Left lung (tissue), 10 donors: ENCODE results near the gene F13A1. TPM values are rescaled to one million over a fixed set of nuclear protein-coding genes. Genes with fewer than 3 reads are reported as not detected.

Experiments
- ATAC-seq: fragments of 200-7000 bp; cut with Tn5 transposase; one replicate; pipeline ENCODE4 v1.9.1; 2020; ENCODE audit warnings: moderate library complexity
- DNase-seq, 4 donors: peaks; one replicate each; pipeline ENCODE4 v3.0.0-alpha.2; 2013 to 2020
- H3K27ac ChIP-seq, 2 donors: fragments of 200-600 bp; sonication (generic) in 1 of 2; one replicate each; pipeline versions ENCODE4 v1.5.0 to v1.8.0; 2020 to 2021
- H3K27me3 ChIP-seq, 2 donors: fragments of 200-600 bp; sonication (generic) in 1 of 2; one replicate each; pipeline versions ENCODE4 v1.5.0 to v1.8.0; 2020 to 2021
- H3K36me3 ChIP-seq, 2 donors: fragments of 200-600 bp; sonication (generic) in 1 of 2; one replicate each; pipeline versions ENCODE4 v1.5.0 to v1.8.0; 2020 to 2021
- H3K4me1 ChIP-seq, 2 donors: fragments of 200-600 bp; one replicate each; pipeline ENCODE4 v1.8.0; 2021
- H3K4me3 ChIP-seq, 2 donors: fragments of 200-600 bp; sonication (generic) in 1 of 2; one replicate each; pipeline versions ENCODE4 v1.5.0 to v1.8.0; 2020 to 2021; ENCODE audit warnings: mild to moderate bottlenecking in 1 of 2
- H3K9me3 ChIP-seq, 2 donors: fragments of 200-600 bp; sonication (generic) in 1 of 2; one replicate each; pipeline versions ENCODE4 v1.5.0 to v1.8.0; 2020 to 2021
- intact Hi-C, 2 donors: fragments of 100-400 bp; cut with DNase I; formaldehyde crosslinking; loops; one replicate each; pipeline versions ENCODE4 v1.11.2 to v1.14.2; 2022
- polyA plus RNA-seq, 6 donors: library from polyadenylated mRNA; unstranded; fragments of 120-200 nt; gene quantifications; one replicate each; pipeline ENCODE4 v1.2.1, GENCODE V29; 2013; ENCODE audit not compliant: insufficient read length in 6 of 6
- total RNA-seq, 2 donors: library from RNA; stranded (reverse); fragmentation: NEBNext Ultra II Directional; extraction: Animal tissue kit (Norgen Biotek cat#: 25700); gene quantifications; one replicate each; pipeline ENCODE4 v1.2.1, GENCODE V29; 2021
- TF ChIP-seq, protein P1 (sequence below), 2 donors: fragments of 200-600 bp; sonication (generic) in 1 of 2; IDR thresholded peaks; one replicate each; pipeline versions ENCODE4 v1.5.0 to v1.8.0; 2021; ENCODE audit warnings: antibody characterized with exemption in 2 of 2
- donor health status: DM: no; HTN: yes; CAD: no.
- donor health status: DM: no; HTN: no; CAD: no.

F13A1 gene
- total and polyA plus RNA-seq, 8 donors, result 32.7 to 153 (median 50.7) TPM

DNA sequence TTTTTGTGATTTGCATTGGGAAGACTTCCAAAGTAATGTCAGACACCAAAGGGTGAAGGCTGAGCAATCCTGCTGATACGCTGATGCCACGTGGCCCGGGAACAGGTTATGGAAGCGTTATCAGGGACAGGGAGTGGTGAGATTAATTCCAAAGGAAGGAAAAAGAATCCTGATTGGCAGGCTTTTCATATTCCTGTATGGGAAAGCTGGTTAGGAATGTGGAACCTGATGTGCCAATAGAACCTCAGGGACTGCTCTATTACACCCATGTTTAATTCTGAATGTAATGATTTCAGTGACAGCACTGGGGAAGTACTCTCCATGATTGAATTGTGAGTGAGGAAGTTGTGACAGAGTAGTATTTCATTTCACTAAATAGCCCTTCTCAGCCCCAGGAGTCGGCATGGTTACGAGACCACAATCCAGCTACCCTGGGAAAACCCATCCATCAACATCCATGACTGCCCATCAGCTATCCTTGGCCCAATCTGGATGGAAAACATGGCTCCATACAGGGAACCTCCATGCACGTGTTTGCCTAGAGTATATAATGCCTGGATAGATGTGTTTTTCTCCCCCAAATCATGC is 49.4 kb downstream of the F13A1 start:
- TF ChIP-seq, protein P1, sequence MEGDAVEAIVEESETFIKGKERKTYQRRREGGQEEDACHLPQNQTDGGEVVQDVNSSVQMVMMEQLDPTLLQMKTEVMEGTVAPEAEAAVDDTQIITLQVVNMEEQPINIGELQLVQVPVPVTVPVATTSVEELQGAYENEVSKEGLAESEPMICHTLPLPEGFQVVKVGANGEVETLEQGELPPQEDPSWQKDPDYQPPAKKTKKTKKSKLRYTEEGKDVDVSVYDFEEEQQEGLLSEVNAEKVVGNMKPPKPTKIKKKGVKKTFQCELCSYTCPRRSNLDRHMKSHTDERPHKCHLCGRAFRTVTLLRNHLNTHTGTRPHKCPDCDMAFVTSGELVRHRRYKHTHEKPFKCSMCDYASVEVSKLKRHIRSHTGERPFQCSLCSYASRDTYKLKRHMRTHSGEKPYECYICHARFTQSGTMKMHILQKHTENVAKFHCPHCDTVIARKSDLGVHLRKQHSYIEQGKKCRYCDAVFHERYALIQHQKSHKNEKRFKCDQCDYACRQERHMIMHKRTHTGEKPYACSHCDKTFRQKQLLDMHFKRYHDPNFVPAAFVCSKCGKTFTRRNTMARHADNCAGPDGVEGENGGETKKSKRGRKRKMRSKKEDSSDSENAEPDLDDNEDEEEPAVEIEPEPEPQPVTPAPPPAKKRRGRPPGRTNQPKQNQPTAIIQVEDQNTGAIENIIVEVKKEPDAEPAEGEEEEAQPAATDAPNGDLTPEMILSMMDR (IDR thresholded peaks at IDR 0.05), result no peak
- ATAC-seq (no peak), DNase-seq (no peak)
- intact Hi-C loops, result no loop called here
- H3K4me1 ChIP-seq, result no peaks in the 10 kb centered on the region
- no peak overlapping the region for H3K27ac ChIP-seq
- H3K9me3 ChIP-seq, result no peaks in the 10 kb centered on the region
- H3K36me3 ChIP-seq, result no peaks in the 10 kb centered on the region
- no peak overlapping the region for H3K4me3 ChIP-seq
- H3K27me3 ChIP-seq, result peaks cover 0 to 4% of the 10 kb centered on the region in 2 donors

DNA sequence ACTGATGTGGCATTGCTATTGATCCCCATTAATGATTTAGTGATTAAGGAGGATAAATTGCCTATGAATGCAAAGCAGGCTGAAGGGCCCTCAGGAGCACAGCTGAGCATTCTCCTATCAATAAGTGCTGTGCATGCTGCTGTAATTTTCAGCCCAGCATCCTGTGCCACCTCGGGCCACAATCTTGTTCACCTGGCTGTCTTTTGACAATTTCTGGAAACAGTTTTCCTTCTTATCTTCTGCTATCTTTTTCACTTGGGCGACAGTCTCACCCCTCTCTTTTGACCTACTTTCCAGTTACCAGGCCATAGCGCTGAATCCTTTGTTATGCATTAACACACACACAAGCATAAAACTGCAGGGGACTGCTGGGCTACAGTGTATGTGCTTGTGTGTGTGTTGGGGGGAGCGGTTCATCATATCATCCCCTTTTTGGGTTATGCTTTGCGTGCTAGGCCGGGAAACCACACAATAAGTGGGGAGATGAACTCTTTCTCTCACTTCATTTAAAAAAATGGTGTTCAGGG is 60.2 kb downstream of the F13A1 start:
- no peaks in the 10 kb centered on the region for H3K36me3 ChIP-seq
- intact Hi-C loops, result no loop called here
- no peaks in the 10 kb centered on the region for H3K9me3 ChIP-seq
- H3K4me3 ChIP-seq, result no peak overlapping the region
- ATAC-seq (no peak), DNase-seq (no peak)
- no peaks in the 10 kb centered on the region for H3K27me3 ChIP-seq
- H3K4me1 ChIP-seq, result no peaks in the 10 kb centered on the region
- no peak overlapping the region for H3K27ac ChIP-seq
- TF ChIP-seq, protein P1 (IDR thresholded peaks at IDR 0.05), result no peak

DNA sequence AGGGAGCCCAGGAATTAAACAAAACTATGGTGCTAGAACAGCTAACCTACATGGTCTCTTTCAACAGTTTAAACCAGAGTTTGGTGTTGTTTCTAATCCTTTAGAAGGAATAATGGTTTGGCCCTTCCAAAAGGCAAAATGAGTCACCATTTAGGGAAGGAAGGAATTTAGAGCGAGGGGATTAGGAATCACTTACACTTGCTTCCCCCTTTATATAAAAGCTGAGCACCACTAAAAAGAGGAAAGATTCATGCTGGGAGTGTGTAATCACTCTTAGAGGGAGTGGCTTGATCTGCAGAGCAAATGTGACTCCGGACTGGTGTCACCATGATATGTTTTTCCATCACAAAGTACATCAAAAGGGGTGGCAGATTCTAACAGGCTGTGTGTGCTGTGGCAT is 63.6 kb downstream of the F13A1 start:
- DNase-seq, result no peak
- no peak for ATAC-seq
- no peak overlapping the region for H3K4me3 ChIP-seq
- H3K27ac ChIP-seq, result no peak overlapping the region
- intact Hi-C loops, result no loop called here
- no peaks in the 10 kb centered on the region for H3K27me3 ChIP-seq
- H3K9me3 ChIP-seq, result no peaks in the 10 kb centered on the region
- H3K36me3 ChIP-seq, result no peaks in the 10 kb centered on the region
- H3K4me1 ChIP-seq, result no peaks in the 10 kb centered on the region
- TF ChIP-seq, protein P1 (IDR thresholded peaks at IDR 0.05), result no peak

DNA sequence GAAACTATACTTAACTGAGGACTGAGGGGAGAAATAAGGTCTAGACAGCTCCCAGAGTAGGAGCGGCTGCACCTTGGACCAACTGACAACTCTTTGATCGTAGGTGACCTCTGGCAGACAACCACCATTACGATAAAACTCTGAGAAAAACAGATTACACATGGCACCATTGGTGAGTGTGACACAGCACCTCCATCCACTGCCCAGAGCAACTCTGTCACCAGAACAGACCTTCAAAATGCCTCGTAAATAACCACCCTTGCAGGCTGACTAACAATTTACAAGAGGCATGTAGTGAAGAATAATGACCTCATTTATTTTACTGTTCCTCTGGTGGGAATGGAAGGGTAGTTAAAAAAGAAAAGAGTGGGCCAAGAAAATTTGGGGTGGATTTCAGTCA is 64.2 kb downstream of the F13A1 start:
- no peaks in the 10 kb centered on the region for H3K36me3 ChIP-seq
- TF ChIP-seq, protein P1 (IDR thresholded peaks at IDR 0.05), result no peak
- no peak overlapping the region for H3K4me3 ChIP-seq
- no peaks in the 10 kb centered on the region for H3K4me1 ChIP-seq
- ATAC-seq, result no peak
- intact Hi-C loops, result no loop called here
- no peaks in the 10 kb centered on the region for H3K9me3 ChIP-seq
- no peak for DNase-seq
- no peaks in the 10 kb centered on the region for H3K27me3 ChIP-seq
- no peak overlapping the region for H3K27ac ChIP-seq

DNA sequence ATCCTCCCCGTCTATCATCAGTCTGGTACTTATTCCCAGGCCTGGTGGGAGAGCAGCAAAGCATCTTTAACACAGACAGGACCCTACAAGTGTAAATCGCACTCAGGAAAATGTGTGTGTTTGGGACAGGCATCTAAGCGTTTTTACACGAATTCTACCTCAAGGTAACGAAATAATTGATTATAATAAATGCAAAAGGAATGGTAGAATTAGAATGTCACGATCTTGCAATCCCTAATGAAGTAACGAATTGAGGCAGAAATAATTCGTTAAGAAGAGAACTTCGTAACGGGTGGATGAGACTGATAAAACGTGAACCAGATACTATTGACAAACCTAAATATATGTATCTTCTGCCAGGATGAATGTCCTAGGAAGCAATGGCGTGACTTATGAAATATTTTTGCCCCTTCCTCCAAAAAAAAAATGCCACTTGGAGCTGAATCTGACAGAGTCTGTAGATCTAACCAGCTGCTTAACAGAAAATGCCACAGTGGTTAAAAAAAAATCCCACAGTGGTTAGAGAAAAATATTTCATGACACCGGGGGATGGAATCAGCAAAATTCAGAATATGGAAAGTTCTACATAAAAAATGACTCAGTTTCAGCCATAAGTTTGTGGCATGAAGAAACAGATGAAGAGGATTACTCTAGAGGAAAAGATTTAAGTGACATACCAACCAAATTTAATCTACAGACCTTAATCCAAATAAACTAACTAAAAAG is 68.7 kb downstream of the F13A1 start:
- H3K27me3 ChIP-seq, result no peaks in the 10 kb centered on the region
- H3K9me3 ChIP-seq, result no peaks in the 10 kb centered on the region
- TF ChIP-seq, protein P1 (IDR thresholded peaks at IDR 0.05), result no peak
- no peak overlapping the region for H3K4me3 ChIP-seq
- intact Hi-C loops, result no loop called here
- H3K27ac ChIP-seq, result no peak overlapping the region
- ATAC-seq (no peak), DNase-seq (no peak)
- H3K4me1 ChIP-seq, result no peaks in the 10 kb centered on the region
- no peaks in the 10 kb centered on the region for H3K36me3 ChIP-seq
